GM19397 (cell line): ENCODE results near the gene STAT5B.
"Not testable (repeated sequence)": the region's sequence is repeated elsewhere in the genome, so short reads cannot be mapped to it uniquely, and the experiment has no call there.

Experiments
- ATAC-seq: cut with Tn5 transposase; IDR thresholded peaks from one replicate; pipeline ENCODE4 v1.9.1; 2021; ENCODE audit warnings: mild to moderate bottlenecking, moderate library complexity; ENCODE audit not compliant: unreplicated experiment

STAT5B gene

DNA sequence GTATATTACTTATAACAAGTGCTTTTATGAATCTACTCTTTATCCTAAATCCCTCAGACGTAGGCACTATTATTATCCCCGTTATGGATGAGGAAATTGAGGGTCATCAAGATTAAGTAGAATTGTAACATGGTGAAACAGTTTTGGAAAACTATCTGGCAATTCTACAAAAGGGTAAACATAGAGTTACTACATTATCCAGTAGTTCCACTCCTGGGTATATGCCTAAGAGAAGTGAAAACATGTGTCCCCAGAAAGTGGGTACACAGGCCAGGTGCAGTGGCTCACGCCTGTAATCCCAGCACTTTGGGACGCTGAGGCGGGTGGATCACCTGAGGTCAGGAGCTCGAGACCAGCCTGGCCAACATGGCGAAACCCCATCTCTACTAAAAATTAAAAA, 36.6 kb downstream of the STAT5B start:
- not testable (repeated sequence) for ATAC-seq

DNA sequence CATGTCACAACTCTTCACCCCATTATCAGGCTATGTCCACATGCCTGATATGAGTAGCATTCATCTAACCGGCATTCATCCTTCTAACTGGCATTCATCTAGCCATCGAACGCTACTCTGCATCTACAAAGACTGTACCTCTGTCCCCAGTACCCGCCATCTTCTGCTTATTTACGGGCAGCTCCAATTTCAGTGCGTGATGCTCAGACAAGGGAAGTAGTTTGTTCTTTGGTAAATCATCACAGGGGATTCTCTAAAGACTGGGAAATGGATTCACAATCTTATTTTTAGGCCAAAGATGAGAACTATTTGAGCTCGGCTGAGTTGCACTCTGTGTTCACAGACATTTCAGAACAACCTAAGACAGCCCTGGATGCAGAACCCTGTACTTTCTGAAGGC, 39.4 kb downstream of the STAT5B start:
- ATAC-seq: no peak

- no peak for ATAC-seq
Measured at GRCh38 chr17:42233994-42234393, 42.2 kb downstream of the STAT5B start.

- ATAC-seq: no peak
Measured at GRCh38 chr17:42233156-42233555, 43.0 kb downstream of the STAT5B start.

GRCh38 chr17:42230225-42230624, 46.0 kb downstream of the STAT5B start:
- no peak for ATAC-seq

GRCh38 chr17:42227849-42228700, 48.1 kb downstream of the STAT5B start:
- no peak for ATAC-seq

DNA sequence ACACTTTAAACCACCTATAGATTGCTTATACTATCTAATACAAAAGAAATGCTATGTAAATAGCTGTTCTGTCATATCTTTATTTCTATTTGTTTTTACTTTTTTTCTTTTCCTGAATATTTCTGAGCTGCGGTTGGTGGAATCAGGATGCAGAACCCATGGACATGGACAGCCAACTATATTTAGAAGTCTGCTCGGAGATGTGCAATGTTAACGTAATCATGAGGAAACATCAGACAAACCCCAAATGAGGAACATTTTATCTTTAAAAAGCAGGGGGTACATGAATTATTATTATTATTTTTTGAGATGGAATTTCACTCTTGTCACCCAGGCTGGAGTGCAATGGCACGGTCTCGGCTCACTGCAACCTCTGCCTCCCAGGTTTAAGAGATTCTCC, 50.5 kb downstream of the STAT5B start:
- ATAC-seq: no peak

DNA sequence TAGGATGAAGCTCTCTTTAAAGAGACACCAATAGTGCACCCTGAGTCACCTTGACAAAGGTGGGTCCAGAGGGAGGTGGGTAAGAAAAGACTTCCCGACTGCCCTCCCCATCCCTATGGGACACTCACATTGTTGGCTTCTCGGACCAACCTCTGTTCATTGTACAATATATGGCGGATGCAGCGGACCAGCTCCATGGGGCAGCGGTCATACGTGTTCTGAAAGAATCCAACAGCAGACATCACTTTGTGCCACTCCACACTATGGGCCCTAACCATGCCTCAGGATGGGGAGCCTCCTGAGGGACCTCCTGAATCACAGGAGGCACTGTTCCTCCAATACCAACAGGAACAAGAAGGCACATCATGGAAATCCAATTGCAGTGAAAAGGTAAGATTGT, 51.5 kb downstream of the STAT5B start:
- no peak for ATAC-seq

DNA sequence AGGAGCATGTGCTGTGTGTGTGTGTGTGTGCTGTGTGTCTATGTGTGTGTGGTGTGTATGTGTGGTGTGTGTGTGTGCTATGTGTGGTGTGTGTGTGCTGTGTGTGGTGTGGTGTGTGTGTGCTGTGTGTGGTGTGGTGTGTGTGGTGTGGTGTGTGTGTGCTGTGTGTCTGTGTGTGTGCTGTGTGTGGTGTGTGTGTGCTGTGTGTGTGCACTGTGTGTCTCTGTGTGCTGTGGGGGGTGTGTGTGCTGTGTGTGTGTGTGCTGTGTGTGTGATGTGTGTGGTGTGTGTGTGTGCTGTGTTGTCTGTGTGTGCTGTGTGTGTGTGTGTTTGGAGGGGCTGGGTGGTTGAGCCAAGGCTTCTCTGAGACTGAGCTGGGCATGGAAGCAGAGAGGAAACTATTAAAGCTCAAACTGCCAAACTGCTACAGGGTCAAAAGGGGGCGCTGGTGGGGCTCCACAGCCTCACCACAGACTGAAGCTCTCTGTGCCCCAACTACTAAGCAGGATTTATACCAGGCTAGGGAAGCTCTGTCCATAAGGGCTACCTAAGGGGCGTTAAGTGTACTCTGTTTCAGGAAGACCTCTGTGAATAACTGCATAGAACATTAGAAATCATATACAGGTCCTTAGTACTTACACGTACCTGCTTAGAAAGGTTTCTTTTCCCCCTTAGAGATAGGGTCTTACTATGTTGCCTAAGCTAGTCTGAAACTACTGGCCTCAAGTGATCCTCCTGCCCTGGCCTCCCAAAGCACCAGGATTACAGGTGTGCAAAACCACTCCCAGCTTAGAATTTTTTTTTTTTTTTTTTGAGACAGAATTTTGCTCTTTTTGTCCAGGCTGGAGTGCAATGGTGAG, 54.1 kb downstream of the STAT5B start:
- no peak for ATAC-seq

- ATAC-seq: not testable (repeated sequence)
Measured at GRCh38 chr17:42219280-42219679, 56.9 kb downstream of the STAT5B start.

DNA sequence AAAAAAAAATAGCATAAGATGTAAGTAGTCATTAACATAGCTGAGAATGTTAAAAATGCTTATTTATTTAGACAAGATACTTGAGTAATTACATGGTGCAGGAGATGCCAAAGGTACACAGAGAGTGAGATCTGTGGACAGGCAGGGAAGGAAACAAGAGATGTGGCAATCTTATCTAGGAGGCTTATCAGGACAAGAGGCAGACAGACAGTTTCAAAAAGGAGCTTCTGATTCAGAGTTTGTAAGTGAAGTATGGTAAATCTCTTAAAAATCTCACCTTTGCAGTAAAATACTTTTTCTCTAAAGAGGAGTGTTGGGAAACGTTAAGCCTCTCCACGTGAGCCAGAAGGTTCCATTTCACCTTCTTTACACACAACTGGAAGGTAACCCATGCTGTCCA, 62.0 kb downstream of the STAT5B start:
- ATAC-seq: no peak

DNA sequence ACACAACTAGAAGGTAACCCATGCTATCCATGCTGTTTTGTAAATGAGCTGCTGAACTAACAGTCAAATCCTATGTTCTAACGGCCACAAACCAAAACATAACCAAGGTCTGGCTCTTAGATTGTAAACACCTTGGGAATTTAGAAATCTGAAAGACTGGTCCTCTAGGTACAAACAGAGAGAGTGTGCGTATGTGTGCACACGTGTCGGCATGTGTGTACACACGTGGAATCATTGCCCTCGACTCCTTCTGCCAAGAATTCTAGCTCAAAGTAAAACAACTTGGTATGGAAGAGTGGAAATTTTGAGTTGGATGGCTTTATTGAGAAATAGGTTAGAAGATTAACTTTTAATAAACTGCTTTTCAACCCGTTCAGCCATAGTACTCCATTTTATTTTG, 63.8 kb downstream of the STAT5B start:
- ATAC-seq: no peak

GRCh38 chr17:42211921-42212341, 64.3 kb downstream of the STAT5B start:
- ATAC-seq: not testable (repeated sequence)

DNA sequence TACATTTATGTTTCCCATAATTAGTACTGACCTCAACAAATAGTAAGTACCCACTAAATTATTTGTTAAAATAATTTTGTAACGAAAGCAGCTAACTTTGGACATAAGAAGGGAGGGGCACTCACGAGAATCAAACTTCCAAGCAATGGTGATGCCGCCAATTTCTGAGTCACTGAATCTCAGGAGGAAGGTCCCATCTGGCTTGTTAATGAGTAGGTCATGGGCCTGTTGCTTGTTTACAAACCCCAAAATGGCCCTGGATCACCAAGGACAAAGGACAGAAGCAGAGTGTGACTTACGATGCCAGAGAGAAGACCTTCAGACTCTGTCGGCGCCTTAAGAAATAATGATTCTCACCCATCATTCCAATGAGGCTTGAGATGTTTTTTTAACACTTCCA, 66.1 kb downstream of the STAT5B start:
- ATAC-seq: no peak

DNA sequence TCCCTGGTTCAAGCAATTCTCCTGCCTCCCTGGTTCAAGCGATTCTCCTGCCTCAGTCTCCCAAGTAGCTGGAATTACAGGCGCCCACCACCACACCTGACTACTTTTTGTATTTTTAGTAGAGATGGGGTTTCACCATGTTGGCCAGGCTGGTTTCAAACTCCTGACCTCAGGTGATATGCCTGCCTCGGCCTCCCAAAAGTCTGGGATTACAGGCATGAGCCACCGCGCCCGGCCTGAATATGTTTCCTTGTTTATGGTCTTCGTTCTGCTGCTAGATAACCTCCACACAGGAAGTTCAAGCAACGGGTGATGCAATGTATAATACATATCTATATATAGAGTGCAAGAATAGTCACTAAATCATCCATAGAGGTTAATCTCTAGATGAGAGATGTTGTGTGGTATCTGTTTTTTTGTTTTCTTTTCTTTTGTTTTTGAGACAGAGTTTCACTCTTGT, 70.0 kb downstream of the STAT5B start:
- ATAC-seq: not testable (repeated sequence)

GRCh38 chr17:42203354-42203753, 72.8 kb downstream of the STAT5B start:
- ATAC-seq: no peak

DNA sequence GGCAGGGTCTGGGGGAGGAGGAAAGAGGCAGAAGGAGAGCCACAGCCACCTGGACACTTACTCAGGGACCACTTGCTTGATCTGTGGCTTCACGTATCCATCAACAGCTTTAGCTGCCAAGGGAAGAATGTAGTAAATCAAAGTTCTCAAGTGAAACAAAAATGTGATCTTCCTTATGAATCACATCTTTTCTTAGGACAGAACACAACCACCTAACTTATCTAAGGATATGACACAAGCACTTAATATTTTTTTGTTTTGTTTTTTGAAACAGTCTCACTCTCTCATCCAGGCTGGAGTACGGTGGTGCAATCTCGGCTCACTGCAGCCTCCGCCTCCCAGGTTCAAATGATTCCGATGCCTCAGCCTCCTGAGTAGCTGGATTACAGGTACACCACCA, 73.5 kb downstream of the STAT5B start:
- ATAC-seq: no peak

DNA sequence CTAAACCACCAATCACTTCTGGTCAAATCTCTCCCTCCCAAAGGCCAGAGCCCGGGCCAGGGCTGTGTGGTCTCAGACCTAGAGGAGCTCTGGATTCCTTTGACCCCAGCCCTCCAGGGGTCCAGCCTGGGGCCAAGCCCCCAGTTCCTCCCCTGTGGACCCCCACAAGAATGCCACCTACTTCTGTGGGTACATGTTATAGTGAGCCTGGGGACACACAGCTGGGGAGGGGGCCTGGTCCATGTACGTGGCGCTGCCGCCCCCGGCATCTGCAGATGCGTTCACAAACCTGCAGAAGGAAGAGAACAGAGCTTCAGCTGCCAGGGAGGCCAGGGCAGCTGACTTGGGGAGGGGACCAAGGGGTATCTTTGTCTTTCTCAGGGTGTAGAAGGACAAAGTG, 74.0 kb downstream of the STAT5B start:
- no peak for ATAC-seq

- no peak for ATAC-seq
Measured at GRCh38 chr17:42201458-42201772, 74.8 kb downstream of the STAT5B start.

GRCh38 chr17:42200706-42201457, 75.3 kb downstream of the STAT5B start:
- no peak for ATAC-seq

GRCh38 chr17:42199416-42200011, 76.7 kb downstream of the STAT5B start:
- ATAC-seq: no peak
